Sigmoid colon (tissue), 7 donors: ENCODE measurements around the gene NR6A1. TPM values are rescaled to one million over a fixed set of nuclear protein-coding genes. Genes with fewer than 3 reads are reported as not detected.

ENCODE experiments used
- DNase-seq: peaks from one replicate; pipeline ENCODE4 v3.0.0-alpha.2; 2019
- H3K27ac ChIP-seq, 4 donors: fragments of 200-600 bp; sonication (generic); one replicate each; pipeline ENCODE4 v1.5.1; 2016 to 2019; ENCODE audit warnings: mild to moderate bottlenecking in 1 of 4
- H3K27me3 ChIP-seq, 3 donors: fragments of 200-600 bp; sonication (generic); one replicate each; pipeline ENCODE4 v1.5.1; 2019; ENCODE audit warnings: mild to moderate bottlenecking in 1 of 3
- H3K36me3 ChIP-seq, 4 donors: fragments of 200-600 bp; sonication (generic); one replicate each; pipeline ENCODE4 v1.5.1; 2016 to 2019
- H3K4me1 ChIP-seq, 4 donors: fragments of 200-600 bp; sonication (generic); one replicate each; pipeline ENCODE4 v1.5.1; 2017 to 2019
- H3K4me3 ChIP-seq, 4 donors: fragments of 200-600 bp; sonication (generic); one replicate each; pipeline ENCODE4 v1.5.1; 2017 to 2019; ENCODE audit warnings: mild to moderate bottlenecking in 2 of 4, moderate library complexity in 1 of 4
- H3K9me3 ChIP-seq, 4 donors: fragments of 200-600 bp in 3 of 4; sonication (generic) in 3 of 4; one replicate each; pipeline versions ENCODE4 v1.5.1 to v1.6.1; 2013 to 2019
- EP300 ChIP-seq, 4 donors: sonication (generic); formaldehyde crosslinking; IDR thresholded peaks; one replicate each; pipeline ENCODE4 v1.6.1; 2017; ENCODE audit warnings: antibody characterized with exemption in 4 of 4
- POLR2A ChIP-seq, 2 donors: fragments of 450-650 bp; IDR thresholded peaks; one replicate each; pipeline ENCODE4 v1.6.1; 2016; ENCODE audit warnings: antibody characterized with exemption in 2 of 2, mild to moderate bottlenecking in 2 of 2, moderate library complexity in 2 of 2
- POLR2AphosphoS5 ChIP-seq, 4 donors: sonication (generic); formaldehyde crosslinking; IDR thresholded peaks; one replicate each; pipeline ENCODE4 v1.6.1; 2017; ENCODE audit warnings: antibody characterized with exemption in 4 of 4
- WGBS, 2 donors: extraction: QIAGEN DNeasy Blood & Tissue Kit; methylation state at CpG; one replicate each; pipeline ENCODE4 v1.1.7; 2013; 5-methylcytosine and 5-hydroxymethylcytosine counted together
- intact Hi-C: fragments of 100-400 bp; cut with DNase I; formaldehyde crosslinking; loops from one replicate; pipeline ENCODE4 v1.15.1; 2023
- polyA plus RNA-seq, 3 donors: library from polyadenylated mRNA; stranded (reverse); fragments of 200-250 nt; gene quantifications; one replicate each; pipeline ENCODE4 v1.2.3, GENCODE V29; 2013
- total RNA-seq, 4 donors: library from RNA; depleted of rRNA; stranded (reverse); fragments of >200 nt; gene quantifications; one replicate each; pipeline ENCODE4 v1.1.0, GENCODE V29; 2016
- TF ChIP-seq, protein P1 (sequence below), 4 experiments: fragments of 450-650 bp in 3 of 4; fragments of 200-600 bp in 1 of 4; IDR thresholded peaks; one replicate each; pipeline ENCODE4 v1.5.1; 2016 to 2019; ENCODE audit warnings: antibody characterized with exemption in 4 of 4, mild to moderate bottlenecking in 3 of 4, moderate library complexity in 2 of 4
- donor health status: healthy with polysubstance abuse.
- donor health status: Bipolar disorder and iron deficiency.
- donor health status: healthy.

NR6A1 gene
- total and polyA plus RNA-seq, 7 donors: 0.60 to 3.0 (median 1.8) TPM

DNA sequence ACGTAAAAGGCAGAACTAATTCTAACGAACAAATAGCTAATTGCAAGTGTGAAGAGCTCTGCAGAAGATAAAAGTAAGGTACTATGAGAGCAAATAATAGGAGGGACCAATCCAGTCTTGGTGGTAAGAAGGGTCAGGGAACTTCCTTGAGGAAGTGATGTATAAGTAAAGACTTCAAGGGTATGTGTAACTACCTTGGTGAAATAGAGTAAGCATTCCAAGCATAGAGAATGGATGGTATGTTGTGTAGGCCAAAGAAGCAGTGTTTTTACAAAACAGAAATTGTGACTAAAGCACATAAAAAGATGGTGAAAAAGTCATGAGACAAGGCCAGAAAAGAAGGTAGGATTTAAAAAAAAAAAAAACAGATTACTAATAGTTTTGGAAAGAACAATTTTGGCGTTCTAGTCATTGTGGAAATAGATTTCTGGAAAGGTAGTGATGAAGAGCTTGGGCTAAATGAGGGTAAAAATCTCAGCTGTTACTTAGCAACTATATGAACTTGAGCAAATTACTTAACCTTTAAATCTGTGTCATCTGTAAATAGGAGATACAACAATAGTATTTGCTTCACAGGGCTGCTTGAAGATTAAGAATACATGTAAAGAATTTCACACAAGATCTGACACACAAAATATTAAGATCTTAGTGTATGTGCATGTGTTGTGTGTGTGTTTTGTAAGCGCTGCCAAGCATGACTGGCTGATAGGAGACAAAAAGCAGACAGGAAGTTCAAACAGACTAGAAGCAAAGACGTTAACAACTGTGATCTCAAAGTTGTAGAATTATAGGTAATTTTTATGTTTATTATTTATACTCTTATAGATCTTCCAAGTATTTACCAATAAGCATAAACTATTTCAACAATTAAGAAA is 73.5 kb downstream of the NR6A1 start:
- H3K4me1 ChIP-seq: peaks cover 0 to 18% (median 8%) of the 10 kb centered on the region in 4 donors
- no peaks in the 10 kb centered on the region for H3K27me3 ChIP-seq
- 81 to 83% methylated on average over 5 of the region's 5 CpGs for WGBS, 2 donors
- H3K9me3 ChIP-seq: no peaks in the 10 kb centered on the region
- no peak overlapping the region for H3K4me3 ChIP-seq
- DNase-seq: no peak
- no peak for TF ChIP-seq POLR2A (IDR thresholded peaks at IDR 0.05)
- TF ChIP-seq POLR2AphosphoS5 (IDR thresholded peaks at IDR 0.05): peak in 2 of 4 donors; percentile 42 to 55
- peak overlapping the region in 3 of 4 donors; percentile 5 to 46 (median 42) for H3K27ac ChIP-seq
- no peaks in the 10 kb centered on the region for H3K36me3 ChIP-seq
- intact Hi-C loops: no loop called here

DNA sequence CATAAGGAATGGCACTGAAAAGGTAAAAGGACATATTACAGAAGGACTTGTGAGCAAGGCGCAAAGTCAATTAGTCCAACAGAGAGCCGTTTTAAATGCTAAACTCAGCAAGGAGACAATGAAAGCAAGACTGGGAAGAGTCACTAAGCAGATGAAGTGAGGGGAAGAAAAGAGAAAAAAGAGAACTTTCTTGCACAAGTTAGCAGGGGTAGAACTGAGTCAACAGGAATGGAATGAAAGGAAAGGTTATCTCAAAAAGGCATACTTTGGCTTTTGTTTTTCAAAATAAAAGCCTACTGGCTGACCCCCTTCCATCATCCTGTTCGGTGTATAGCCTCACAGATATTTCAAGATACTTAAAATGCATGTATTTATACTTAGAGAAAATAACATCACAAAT is 75.0 kb downstream of the NR6A1 start:
- no peak for DNase-seq
- Histone ChIP-seq H3K4me3 (no peak overlapping the region), H3K4me1 (peaks cover 0 to 18% (median 8%) of the 10 kb centered on the region in 4 donors), H3K36me3 (no peaks in the 10 kb centered on the region), H3K27ac (no peak overlapping the region), H3K9me3 (no peaks in the 10 kb centered on the region), H3K27me3 (no peaks in the 10 kb centered on the region)
- TF ChIP-seq POLR2A (IDR thresholded peaks at IDR 0.05): no peak
- TF ChIP-seq EP300 (IDR thresholded peaks at IDR 0.05): no peak
- no peak for TF ChIP-seq POLR2AphosphoS5 (IDR thresholded peaks at IDR 0.05)
- TF ChIP-seq, protein P1, sequence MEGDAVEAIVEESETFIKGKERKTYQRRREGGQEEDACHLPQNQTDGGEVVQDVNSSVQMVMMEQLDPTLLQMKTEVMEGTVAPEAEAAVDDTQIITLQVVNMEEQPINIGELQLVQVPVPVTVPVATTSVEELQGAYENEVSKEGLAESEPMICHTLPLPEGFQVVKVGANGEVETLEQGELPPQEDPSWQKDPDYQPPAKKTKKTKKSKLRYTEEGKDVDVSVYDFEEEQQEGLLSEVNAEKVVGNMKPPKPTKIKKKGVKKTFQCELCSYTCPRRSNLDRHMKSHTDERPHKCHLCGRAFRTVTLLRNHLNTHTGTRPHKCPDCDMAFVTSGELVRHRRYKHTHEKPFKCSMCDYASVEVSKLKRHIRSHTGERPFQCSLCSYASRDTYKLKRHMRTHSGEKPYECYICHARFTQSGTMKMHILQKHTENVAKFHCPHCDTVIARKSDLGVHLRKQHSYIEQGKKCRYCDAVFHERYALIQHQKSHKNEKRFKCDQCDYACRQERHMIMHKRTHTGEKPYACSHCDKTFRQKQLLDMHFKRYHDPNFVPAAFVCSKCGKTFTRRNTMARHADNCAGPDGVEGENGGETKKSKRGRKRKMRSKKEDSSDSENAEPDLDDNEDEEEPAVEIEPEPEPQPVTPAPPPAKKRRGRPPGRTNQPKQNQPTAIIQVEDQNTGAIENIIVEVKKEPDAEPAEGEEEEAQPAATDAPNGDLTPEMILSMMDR (IDR thresholded peaks at IDR 0.05): no peak
- 78 to 89% methylated on average over 3 of the region's 3 CpGs for WGBS, 2 donors
- intact Hi-C loops: no loop called here

DNA sequence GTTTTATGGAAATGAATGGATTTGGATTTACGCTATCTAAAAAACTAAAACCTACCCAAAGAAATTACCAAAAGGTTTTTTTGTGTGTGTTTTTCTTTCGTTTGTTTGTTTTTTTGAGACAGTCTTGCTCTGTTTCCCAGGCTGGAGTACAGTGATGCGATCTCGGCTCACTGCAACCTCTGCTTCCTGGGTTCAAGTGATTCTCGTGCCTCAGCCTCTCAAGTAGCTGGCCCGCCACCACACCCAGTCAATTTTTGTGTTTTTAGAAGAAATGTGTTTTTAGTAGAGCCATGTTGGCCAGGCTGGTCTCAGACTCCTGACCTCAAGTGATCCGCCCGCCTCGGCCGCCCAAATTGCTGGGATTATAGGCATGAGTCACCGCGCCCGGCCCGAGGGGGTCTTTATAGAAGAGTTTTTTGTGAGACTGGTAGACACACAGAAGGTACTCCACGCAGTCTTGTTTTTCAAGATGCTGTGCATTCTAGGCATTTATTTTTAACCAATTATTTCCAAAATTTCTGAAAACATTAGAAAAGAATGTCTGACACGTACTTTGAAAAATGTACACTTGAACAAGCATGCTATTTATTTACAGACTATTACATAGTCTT is 75.7 kb downstream of the NR6A1 start:
- H3K4me3 ChIP-seq: no peak overlapping the region
- WGBS, 2 donors: 91 to 93% methylated on average over 16 of the region's 16 CpGs
- no peaks in the 10 kb centered on the region for H3K27me3 ChIP-seq
- intact Hi-C loops: no loop called here
- peaks cover 0 to 18% (median 8%) of the 10 kb centered on the region in 4 donors for H3K4me1 ChIP-seq
- no peaks in the 10 kb centered on the region for H3K9me3 ChIP-seq
- no peak for TF ChIP-seq POLR2A (IDR thresholded peaks at IDR 0.05)
- TF ChIP-seq POLR2AphosphoS5 (IDR thresholded peaks at IDR 0.05): no peak
- TF ChIP-seq, protein P1 (IDR thresholded peaks at IDR 0.05): no peak
- TF ChIP-seq EP300 (IDR thresholded peaks at IDR 0.05): no peak
- H3K36me3 ChIP-seq: no peaks in the 10 kb centered on the region
- no peak overlapping the region for H3K27ac ChIP-seq
- DNase-seq: no peak

DNA sequence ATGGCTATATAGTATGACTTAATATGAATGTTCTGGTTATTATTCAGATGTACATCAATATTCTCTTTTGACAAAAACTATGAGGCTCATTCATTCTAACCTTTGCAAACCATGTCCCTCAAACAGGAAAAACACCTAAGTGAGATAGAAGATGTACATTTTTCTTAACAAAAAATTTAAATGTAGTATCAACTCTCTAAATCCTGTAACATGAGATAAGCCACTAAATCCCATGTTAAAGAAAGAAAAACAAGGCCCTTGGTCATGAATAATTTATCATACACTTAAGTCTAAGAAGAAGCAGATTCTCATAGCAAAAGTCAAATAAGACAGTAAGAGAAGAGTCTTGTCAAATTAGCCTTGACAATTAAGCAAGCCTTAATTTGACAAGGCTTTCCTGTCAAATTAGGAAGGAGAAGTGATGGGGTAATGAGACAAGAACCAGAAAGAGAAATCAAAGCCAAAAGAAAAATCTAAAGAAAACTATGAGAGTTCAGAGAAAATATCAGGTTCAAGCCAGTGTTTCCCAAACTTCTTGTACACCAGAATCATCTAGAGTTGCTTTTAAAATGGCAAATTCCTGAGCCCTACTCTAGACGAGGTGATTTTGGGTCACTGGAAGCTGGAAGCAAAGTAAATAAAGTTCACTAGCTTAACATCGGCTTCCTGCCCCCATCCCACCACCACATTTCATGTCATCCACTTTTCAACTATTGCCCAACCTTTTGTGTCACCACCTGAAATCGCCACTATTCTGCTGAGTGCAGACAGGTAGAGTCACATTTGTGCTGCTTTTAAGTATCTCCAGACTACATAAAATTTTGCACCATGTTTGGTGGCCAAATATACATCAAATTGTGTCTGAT is 76.5 kb downstream of the NR6A1 start:
- peaks cover 0 to 18% (median 8%) of the 10 kb centered on the region in 4 donors for H3K4me1 ChIP-seq
- no peak for DNase-seq
- intact Hi-C loops: no loop called here
- H3K4me3 ChIP-seq: no peak overlapping the region
- no peak overlapping the region for H3K27ac ChIP-seq
- 80 to 82% methylated on average over 3 of the region's 3 CpGs for WGBS, 2 donors
- TF ChIP-seq, protein P1 (IDR thresholded peaks at IDR 0.05): no peak
- TF ChIP-seq EP300 (IDR thresholded peaks at IDR 0.05) (no peak), POLR2AphosphoS5 (IDR thresholded peaks at IDR 0.05) (no peak), POLR2A (IDR thresholded peaks at IDR 0.05) (no peak)
- no peaks in the 10 kb centered on the region for H3K9me3 ChIP-seq
- no peaks in the 10 kb centered on the region for H3K36me3 ChIP-seq
- no peaks in the 10 kb centered on the region for H3K27me3 ChIP-seq
